GM13976 (cell line): ENCODE data around the gene ABCC12.

ENCODE experiments used
- DNase-seq: peaks from one replicate; pipeline ENCODE4 v3.0.0; 2012; ENCODE audit warnings: low spot score
- in situ Hi-C: fragments of 300-500 bp; cut with MboI; formaldehyde crosslinking; loops from one replicate; pipeline ENCODE4 v1.12.0; 2022; ENCODE audit warnings: low sequenced_read_pairs, mixed read lengths, inconsistent platforms; ENCODE audit not compliant: unreplicated experiment
- TF ChIP-seq, protein P1 (sequence below): IDR thresholded peaks from 2 replicates; pipeline ENCODE4 v1.5.1; 2012; ENCODE audit warnings: borderline replicate concordance, mild to moderate bottlenecking; ENCODE audit not compliant: insufficient read depth; ENCODE audit errors: extremely low read depth, missing control alignments, control extremely low read depth

ABCC12 gene

GRCh38 chr16:48146131-48146530 is 9.7 kb downstream of the ABCC12 start:
- TF ChIP-seq, protein P1, sequence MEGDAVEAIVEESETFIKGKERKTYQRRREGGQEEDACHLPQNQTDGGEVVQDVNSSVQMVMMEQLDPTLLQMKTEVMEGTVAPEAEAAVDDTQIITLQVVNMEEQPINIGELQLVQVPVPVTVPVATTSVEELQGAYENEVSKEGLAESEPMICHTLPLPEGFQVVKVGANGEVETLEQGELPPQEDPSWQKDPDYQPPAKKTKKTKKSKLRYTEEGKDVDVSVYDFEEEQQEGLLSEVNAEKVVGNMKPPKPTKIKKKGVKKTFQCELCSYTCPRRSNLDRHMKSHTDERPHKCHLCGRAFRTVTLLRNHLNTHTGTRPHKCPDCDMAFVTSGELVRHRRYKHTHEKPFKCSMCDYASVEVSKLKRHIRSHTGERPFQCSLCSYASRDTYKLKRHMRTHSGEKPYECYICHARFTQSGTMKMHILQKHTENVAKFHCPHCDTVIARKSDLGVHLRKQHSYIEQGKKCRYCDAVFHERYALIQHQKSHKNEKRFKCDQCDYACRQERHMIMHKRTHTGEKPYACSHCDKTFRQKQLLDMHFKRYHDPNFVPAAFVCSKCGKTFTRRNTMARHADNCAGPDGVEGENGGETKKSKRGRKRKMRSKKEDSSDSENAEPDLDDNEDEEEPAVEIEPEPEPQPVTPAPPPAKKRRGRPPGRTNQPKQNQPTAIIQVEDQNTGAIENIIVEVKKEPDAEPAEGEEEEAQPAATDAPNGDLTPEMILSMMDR = no peak
- in situ Hi-C loops = loop anchor here (10.0 kb wide), 1 partner anchor 991 kb away; no protein-coding TSS in a partner anchor
- no peak for DNase-seq

DNA sequence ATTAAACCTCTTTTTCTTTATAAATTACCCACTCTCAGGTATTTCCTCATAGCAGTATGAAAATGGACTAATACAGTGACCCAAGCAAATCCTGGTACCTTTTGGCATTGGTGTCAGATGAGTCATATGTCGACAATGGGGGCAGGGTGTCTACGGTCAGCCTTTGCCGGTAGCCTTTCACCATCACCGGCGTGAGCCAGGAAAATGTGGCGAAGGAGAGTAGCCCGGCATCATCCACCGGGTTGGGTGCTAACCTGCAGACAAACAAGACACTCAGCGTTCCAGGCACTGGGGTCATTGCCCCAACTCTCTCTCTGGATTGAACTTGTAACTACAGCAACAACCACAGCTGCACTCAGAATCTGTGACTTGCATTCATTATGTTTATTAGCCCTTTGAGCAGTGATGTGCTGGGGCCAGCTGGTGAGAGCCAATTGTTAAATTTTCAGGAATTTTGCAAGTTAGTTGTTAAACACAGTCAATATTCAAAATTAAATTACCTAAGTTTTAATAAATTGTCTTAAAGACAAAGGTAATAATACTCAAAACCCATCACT is 11.9 kb downstream of the ABCC12 start:
- TF ChIP-seq, protein P1 = no peak
- in situ Hi-C loops = loop anchor here (10.0 kb wide), 1 partner anchor 989 kb away; no protein-coding TSS in a partner anchor

GRCh38 chr16:48140821-48141220 is 15.0 kb downstream of the ABCC12 start:
- TF ChIP-seq, protein P1 = no peak
- in situ Hi-C loops = loop anchor here (10.0 kb wide), 1 partner anchor 986 kb away; no protein-coding TSS in a partner anchor
- DNase-seq = no peak

More for the DNA sequence above, 11.9 kb downstream of the ABCC12 start:
- no peak for DNase-seq

DNA sequence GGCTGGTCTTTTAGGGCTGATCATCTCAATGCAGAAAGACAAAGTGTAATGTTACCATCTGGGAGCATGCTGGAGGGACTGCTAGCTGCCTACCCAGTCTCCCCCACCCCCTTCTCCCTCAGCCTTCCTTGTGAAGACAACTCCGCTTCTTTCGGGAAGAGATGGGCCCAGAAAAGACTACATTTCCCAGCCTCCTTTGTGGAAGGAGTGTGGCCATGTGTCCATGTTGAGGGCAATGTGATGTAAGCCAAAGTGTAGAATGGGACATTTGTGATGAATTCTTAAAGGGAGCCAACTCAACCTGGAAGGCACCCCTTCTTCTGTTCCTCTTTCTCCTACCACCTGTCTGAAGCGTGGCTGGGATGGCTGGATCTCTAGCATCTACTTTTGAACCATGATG is 16.3 kb downstream of the ABCC12 start:
- DNase-seq = no peak
- in situ Hi-C loops = loop anchor here (10.0 kb wide), 1 partner anchor 55 kb away; no protein-coding TSS in a partner anchor

DNA sequence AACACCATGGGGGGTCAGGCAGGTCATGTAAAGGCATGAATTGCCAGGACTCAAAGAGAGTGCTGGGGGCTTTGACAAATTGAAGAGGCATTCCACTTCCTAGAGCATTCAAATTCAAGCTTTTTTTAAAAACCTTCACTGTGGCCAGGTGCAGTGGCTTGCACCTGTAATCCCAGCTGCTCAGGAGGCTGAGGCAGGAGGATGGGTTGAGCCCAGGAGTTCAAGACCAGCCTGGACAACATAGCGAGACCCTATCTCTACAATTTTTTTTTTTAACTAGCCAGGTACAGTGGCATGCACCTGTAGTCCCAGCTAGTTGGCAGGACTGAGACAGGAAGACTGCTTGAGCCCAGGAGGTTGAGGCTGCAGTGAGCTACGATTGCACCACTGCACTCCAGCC is 17.2 kb downstream of the ABCC12 start:
- DNase-seq = no peak
- in situ Hi-C loops = loop anchor here (10.0 kb wide), 1 partner anchor 56 kb away; no protein-coding TSS in a partner anchor
- TF ChIP-seq, protein P1 = no peak

More for the DNA sequence above, 16.3 kb downstream of the ABCC12 start:
- TF ChIP-seq, protein P1 = no peak

- DNase-seq = no peak
- in situ Hi-C loops = loop anchor here (10.0 kb wide), 1 partner anchor 57 kb away; no protein-coding TSS in a partner anchor
- TF ChIP-seq, protein P1 = no peak
Measured at GRCh38 chr16:48137822-48138221, 18.0 kb downstream of the ABCC12 start.
